Astrocyte of the spinal cord (primary cell): Measurements from ENCODE around the gene HGF.
A peak's percentile ranks its signal among the peaks of the same experiment; 100 is the strongest.
"Not testable (repeated sequence)": the region's sequence is repeated elsewhere in the genome, so short reads cannot be mapped to it uniquely, and the experiment has no call there.

Experiments used
- DNase-seq: peaks from one replicate; pipeline ENCODE4 v3.0.0; 2011; ENCODE audit warnings: low read depth, low spot score
- H3K4me3 ChIP-seq: 2 replicates; pipeline ENCODE4 v1.5.1; 2011; ENCODE audit warnings: low read depth, mild to moderate bottlenecking, low read length, moderate library complexity
- in situ Hi-C: cut with HindIII; loops from 2 replicates; pipeline ENCODE4 v1.10.0; 2017; ENCODE audit warnings: low sequenced_read_pairs
- TF ChIP-seq, protein P1 (sequence below): IDR thresholded peaks from 2 replicates; pipeline ENCODE4 v1.5.1; 2012; ENCODE audit warnings: low read depth, mild to moderate bottlenecking, low read length, inconsistent platforms

HGF gene

DNA sequence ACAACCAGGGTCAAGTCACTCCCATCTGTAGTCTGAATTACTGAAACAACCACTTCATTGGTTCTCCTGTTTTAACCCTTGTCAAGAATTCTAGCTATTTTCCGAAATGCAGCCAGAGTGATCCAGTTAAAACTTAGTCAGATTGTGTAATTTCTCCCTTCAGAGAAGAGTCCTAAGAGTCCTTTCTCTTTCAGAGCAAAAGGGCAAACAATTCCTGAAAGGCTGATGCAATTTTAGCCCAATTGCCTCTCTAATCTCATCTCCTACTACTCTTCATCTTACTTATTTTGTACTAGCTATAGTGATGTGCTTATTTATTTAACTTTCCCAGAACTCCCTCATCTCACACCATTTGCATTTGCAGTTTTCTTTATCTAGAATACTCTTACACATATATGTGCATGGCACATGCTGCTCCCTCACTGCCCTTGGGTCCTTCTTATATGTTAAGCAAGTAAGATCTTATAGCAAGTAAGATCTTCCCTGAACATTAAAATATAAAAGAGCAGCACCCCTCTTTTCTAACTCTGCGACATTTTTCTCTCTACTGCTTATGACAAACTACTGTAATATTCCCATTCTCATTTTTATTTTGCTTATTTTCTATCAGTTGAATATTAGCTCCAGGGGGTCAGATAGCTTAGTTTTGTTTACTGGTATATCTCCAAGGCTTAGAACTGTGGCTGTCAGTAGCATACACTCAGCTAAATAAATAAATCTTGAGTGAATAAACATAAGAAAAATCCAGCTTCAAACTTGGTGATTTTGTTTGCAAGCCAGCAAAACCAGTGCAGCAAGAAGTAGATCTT lies 44.6 kb downstream of the HGF start:
- peak; percentile 24 for DNase-seq
- in situ Hi-C loops, result no loop called here
- TF ChIP-seq, protein P1, sequence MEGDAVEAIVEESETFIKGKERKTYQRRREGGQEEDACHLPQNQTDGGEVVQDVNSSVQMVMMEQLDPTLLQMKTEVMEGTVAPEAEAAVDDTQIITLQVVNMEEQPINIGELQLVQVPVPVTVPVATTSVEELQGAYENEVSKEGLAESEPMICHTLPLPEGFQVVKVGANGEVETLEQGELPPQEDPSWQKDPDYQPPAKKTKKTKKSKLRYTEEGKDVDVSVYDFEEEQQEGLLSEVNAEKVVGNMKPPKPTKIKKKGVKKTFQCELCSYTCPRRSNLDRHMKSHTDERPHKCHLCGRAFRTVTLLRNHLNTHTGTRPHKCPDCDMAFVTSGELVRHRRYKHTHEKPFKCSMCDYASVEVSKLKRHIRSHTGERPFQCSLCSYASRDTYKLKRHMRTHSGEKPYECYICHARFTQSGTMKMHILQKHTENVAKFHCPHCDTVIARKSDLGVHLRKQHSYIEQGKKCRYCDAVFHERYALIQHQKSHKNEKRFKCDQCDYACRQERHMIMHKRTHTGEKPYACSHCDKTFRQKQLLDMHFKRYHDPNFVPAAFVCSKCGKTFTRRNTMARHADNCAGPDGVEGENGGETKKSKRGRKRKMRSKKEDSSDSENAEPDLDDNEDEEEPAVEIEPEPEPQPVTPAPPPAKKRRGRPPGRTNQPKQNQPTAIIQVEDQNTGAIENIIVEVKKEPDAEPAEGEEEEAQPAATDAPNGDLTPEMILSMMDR, result no peak
- H3K4me3 ChIP-seq, result no peak overlapping the region

DNA sequence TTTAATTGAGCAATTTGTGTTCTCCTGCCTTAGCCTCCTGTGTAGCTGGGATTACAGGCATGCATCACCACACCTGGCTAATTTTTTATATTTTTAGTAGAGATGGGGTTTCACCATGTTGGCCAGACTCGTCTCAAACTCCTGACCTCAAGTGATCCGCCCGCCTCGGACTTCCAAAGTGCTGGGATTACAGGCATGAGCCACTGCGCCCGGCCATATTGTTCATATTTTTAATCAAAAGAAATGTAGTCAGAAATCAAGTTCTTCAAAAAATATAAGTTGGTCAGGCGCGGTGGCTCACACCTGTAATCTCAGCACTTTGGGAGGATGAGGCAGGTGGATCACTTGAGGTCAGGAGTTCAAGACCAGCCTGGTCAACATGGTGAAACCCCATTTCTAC lies 47.6 kb downstream of the HGF start:
- DNase-seq, H3K4me3 ChIP-seq, in situ Hi-C loops: not testable (repeated sequence)

DNA sequence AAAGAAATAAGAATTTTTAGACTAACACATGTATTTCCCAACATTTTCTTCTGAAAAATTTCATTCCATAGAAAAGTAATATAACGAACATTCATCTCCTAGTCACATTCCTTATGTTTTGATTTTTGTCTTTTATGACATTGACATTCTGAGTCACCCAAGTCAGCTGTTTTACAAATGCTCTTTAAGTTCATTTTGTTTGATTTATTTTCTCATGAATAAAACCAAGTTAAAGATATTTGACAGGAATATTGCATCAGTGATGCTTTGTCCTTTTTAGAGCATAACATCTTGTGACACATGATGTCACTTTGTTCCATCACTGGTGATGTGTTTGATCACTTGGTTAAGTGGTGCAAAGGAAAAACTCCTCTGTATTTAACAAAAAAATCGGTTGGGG lies 48.4 kb downstream of the HGF start:
- DNase-seq, result no peak
- TF ChIP-seq, protein P1, result no peak
- in situ Hi-C loops, result no loop called here

DNA sequence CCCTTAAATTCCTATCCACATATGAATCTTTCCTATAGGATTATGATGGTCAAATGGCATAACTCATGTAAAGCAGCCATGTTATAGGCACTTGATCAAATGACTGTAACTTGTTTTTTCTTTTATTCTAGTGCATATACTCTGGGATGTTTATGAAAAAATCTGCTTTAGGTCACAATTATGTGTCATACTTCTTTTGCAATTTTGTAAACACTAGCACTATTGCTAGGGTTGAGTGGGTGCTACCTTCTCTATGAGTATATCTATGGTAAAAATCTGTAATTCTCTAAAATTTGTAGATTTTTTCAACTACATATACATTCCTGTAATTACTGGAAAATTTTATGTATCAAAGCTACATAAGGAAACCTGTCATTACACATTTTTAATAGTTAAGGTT lies 50.0 kb downstream of the HGF start:
- no peak for DNase-seq
- TF ChIP-seq, protein P1, result no peak
- in situ Hi-C loops, result no loop called here
- no peak overlapping the region for H3K4me3 ChIP-seq

More for the DNA sequence above, 48.4 kb downstream of the HGF start:
- no peak overlapping the region for H3K4me3 ChIP-seq

DNA sequence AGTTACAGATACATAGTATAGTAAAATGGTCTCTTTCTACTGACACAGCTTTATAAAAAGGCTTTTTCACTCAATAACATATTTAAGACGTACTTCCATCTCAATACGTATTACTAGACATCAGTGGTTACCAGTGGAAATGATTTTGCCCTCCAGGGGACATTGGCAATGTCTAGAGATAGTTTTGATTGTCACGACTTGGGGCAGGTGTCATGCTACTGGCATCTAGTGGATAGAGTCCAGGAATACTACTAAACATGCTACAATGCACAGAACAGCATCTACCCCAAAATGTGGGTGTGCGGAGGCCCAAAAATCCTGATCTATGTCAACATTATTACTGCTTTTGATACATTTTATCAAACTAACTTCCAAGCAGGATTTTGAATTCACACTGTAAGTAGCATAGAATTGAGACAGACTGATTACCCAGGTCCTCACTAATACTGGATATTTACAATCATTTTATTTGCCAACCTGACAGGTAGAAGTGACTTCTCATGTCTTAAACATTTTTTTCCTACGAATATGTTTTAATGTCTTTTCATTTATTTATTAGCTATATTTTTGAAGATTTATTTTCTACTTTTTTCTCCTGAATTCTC lies 53.8 kb downstream of the HGF start:
- DNase-seq, result peak; percentile 50
- no peak overlapping the region for H3K4me3 ChIP-seq
- in situ Hi-C loops, result no loop called here
- TF ChIP-seq, protein P1, result peak; percentile 57

DNA sequence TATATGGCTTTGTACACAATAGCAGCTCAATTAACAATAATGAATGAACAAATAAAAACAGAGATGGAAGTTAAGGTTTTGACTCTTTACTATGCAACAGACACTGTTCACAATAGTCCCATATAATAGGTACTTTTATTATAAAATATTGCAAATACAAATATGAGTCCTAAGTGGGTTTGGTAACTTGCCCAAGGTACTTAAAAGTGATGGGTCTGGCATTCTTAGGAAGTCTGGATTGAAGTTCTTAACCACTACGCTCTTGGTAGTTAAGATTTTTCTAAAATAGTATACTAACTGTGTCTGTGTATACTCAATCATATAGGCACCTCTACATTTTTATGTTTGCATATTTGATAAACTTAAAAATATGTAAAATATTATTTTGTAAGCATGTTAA lies 55.5 kb downstream of the HGF start:
- no peak overlapping the region for H3K4me3 ChIP-seq
- no peak for DNase-seq
- TF ChIP-seq, protein P1, result no peak
- in situ Hi-C loops, result no loop called here

DNA sequence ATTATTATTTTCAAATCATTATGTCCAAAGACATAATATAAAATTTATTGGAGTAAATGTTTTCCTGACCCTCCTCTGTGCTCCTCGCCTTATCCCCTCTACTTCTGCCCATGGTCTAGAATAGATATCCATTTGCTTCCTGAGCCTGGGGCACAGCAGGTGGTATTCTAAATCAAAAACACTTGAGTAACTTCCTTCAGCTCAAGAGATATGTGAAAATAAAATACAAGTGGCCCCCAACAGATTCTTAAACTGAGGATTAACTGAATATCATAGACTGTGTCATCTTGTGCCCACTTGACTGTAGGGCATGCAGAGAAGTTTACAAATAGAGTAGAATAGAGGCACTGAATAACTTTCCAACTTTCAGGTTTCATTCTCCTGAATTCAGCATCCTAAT lies 59.1 kb downstream of the HGF start:
- DNase-seq, result no peak
- TF ChIP-seq, protein P1, result no peak
- no peak overlapping the region for H3K4me3 ChIP-seq
- in situ Hi-C loops, result no loop called here
